ENCODE data around the gene CFAP74.

GRCh38 chr1:1889090-1889750 lies 114.4 kb downstream of the CFAP74 start:
- TF ChIP-seq EZH2 (IDR thresholded peaks at IDR 0.05; ENCODE audit: borderline replicate concordance, insufficient read depth, low read length, poor library complexity, severe bottlenecking), result no peak
- no peak for TF ChIP-seq POLR2AphosphoS5 (IDR thresholded peaks at IDR 0.05)
- TF ChIP-seq CTCF (IDR thresholded peaks at IDR 0.05; ENCODE audit: poor library complexity, severe bottlenecking), result no peak
- no peak for TF ChIP-seq SMC3 (conservative IDR thresholded peaks at IDR 0.05; ENCODE audit: poor library complexity)
- TF ChIP-seq EP300 (conservative IDR thresholded peaks at IDR 0.05; ENCODE audit: poor library complexity, severe bottlenecking), result no peak
- TF ChIP-seq REST (IDR thresholded peaks at IDR 0.05; ENCODE audit: borderline replicate concordance), result no peak
- no peak for TF ChIP-seq TAF1 (IDR thresholded peaks at IDR 0.05; ENCODE audit: low read depth)

Data from neural cell (in vitro differentiated cells).